22Rv1 (cell line): ENCODE measurements around the gene CTDP1.
"Not testable (repeated sequence)": the region's sequence is repeated elsewhere in the genome, so short reads cannot be mapped to it uniquely, and the experiment has no call there.

ENCODE experiments used
- ZFX ChIP-seq: fragments of 450-650 bp; IDR thresholded peaks from 2 replicates; pipeline ENCODE4 v1.6.1; 2017; ENCODE audit warnings: antibody characterized with exemption, borderline replicate concordance
- TF ChIP-seq, protein P1 (sequence below): fragments of 450-650 bp; IDR thresholded peaks from 2 replicates; pipeline ENCODE4 v1.5.1; 2017; ENCODE audit warnings: mild to moderate bottlenecking

DNA sequence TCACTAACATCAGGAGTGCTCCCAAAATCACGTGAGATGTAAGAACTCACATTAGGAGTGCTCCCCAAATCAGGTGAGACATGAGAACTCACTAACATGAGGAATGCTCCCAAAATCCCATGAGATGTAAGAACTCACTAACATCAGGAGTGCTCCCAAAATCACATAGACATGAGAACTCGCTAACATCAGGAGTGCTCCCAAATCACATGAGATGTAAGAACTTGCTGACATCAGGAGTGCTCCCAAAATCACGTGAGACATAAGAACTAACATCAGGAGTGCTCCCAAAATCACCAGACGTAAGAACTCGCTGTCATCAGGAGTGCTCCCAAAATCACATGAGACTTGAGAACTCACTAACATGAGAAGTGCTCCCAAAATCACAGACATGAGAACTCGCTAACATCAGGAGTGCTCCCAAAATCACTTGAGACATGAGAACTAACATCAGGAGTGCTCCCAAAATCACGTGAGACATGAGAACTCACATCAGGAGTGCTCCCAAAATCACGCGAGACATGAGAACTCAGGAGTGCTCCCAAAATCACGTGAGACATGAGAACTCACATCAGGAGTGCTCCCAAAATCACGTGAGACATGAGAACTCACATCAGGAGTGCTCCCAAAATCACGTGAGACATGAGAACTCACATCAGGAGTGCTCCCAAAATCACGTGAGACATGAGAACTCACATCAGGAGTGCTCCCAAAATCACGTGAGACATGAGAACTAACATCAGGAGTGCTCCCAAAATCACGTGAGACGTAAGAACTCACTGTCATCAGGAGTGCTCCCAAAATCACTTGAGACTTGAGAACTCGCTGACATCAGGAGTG, 52.5 kb downstream of the CTDP1 start:
- TF ChIP-seq, protein P1, sequence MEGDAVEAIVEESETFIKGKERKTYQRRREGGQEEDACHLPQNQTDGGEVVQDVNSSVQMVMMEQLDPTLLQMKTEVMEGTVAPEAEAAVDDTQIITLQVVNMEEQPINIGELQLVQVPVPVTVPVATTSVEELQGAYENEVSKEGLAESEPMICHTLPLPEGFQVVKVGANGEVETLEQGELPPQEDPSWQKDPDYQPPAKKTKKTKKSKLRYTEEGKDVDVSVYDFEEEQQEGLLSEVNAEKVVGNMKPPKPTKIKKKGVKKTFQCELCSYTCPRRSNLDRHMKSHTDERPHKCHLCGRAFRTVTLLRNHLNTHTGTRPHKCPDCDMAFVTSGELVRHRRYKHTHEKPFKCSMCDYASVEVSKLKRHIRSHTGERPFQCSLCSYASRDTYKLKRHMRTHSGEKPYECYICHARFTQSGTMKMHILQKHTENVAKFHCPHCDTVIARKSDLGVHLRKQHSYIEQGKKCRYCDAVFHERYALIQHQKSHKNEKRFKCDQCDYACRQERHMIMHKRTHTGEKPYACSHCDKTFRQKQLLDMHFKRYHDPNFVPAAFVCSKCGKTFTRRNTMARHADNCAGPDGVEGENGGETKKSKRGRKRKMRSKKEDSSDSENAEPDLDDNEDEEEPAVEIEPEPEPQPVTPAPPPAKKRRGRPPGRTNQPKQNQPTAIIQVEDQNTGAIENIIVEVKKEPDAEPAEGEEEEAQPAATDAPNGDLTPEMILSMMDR = not testable (repeated sequence)
- TF ChIP-seq ZFX = not testable (repeated sequence)
